ENCODE data around the gene PITPNM3.

Gene PITPNM3

GRCh38 chr17:6477831-6478383 lies 78.4 kb downstream of the PITPNM3 start:
- H3K79me2 ChIP-seq (ENCODE audit: control insufficient read depth, insufficient read depth, low read length, unreplicated experiment) = no peaks in the 10 kb centered on the region
- H3K4me1 ChIP-seq (ENCODE audit: control insufficient read depth, insufficient read depth, low read length, unreplicated experiment) = peaks cover 2% of the 10 kb centered on the region
- no peak overlapping the region for H3K27ac ChIP-seq (ENCODE audit: low read depth, low read length)
- no peak overlapping the region for H3K4me3 ChIP-seq (ENCODE audit: low read depth, low read length)
- H2AFZ ChIP-seq (ENCODE audit: low read length, unreplicated experiment) = no peak overlapping the region
- peaks cover 3% of the 10 kb centered on the region; the same call in 1 of the 2 replicates for H3K27me3 ChIP-seq (ENCODE audit: insufficient read depth, low read length)
- no peaks in the 10 kb centered on the region for H3K36me3 ChIP-seq (ENCODE audit: insufficient read depth, low read length)

GRCh38 chr17:6476810-6477179 lies 79.6 kb downstream of the PITPNM3 start:
- no peak overlapping the region for H3K4me3 ChIP-seq (ENCODE audit: low read depth, low read length)
- H2AFZ ChIP-seq (ENCODE audit: low read length, unreplicated experiment) = no peak overlapping the region
- no peak overlapping the region for H3K27ac ChIP-seq (ENCODE audit: low read depth, low read length)
- peaks cover 3% of the 10 kb centered on the region; the same call in 1 of the 2 replicates for H3K27me3 ChIP-seq (ENCODE audit: insufficient read depth, low read length)
- peaks cover 6% of the 10 kb centered on the region for H3K4me1 ChIP-seq (ENCODE audit: control insufficient read depth, insufficient read depth, low read length, unreplicated experiment)
- no peaks in the 10 kb centered on the region for H3K36me3 ChIP-seq (ENCODE audit: insufficient read depth, low read length)
- H3K79me2 ChIP-seq (ENCODE audit: control insufficient read depth, insufficient read depth, low read length, unreplicated experiment) = no peaks in the 10 kb centered on the region

GRCh38 chr17:6476076-6476809 lies 80.1 kb downstream of the PITPNM3 start:
- H3K4me3 ChIP-seq (ENCODE audit: low read depth, low read length) = no peak overlapping the region

GRCh38 chr17:6475411-6475810 lies 80.9 kb downstream of the PITPNM3 start:
- no peak overlapping the region for H3K27ac ChIP-seq (ENCODE audit: low read depth, low read length)
- H3K36me3 ChIP-seq (ENCODE audit: insufficient read depth, low read length) = no peaks in the 10 kb centered on the region
- H3K4me3 ChIP-seq (ENCODE audit: low read depth, low read length) = no peak overlapping the region
- H3K79me2 ChIP-seq (ENCODE audit: control insufficient read depth, insufficient read depth, low read length, unreplicated experiment) = no peaks in the 10 kb centered on the region
- no peaks in the 10 kb centered on the region for H3K27me3 ChIP-seq (ENCODE audit: insufficient read depth, low read length)
- H2AFZ ChIP-seq (ENCODE audit: low read length, unreplicated experiment) = no peak overlapping the region
- H3K4me1 ChIP-seq (ENCODE audit: control insufficient read depth, insufficient read depth, low read length, unreplicated experiment) = peaks cover 18% of the 10 kb centered on the region

More at GRCh38 chr17:6476076-6476809, 80.1 kb downstream of the PITPNM3 start:
- Histone ChIP-seq H3K27me3 (ENCODE audit: insufficient read depth, low read length) (peaks cover 3% of the 10 kb centered on the region; the same call in 1 of the 2 replicates), H2AFZ (ENCODE audit: low read length, unreplicated experiment) (no peak overlapping the region), H3K27ac (ENCODE audit: low read depth, low read length) (no peak overlapping the region), H3K4me1 (ENCODE audit: control insufficient read depth, insufficient read depth, low read length, unreplicated experiment) (peaks cover 12% of the 10 kb centered on the region), H3K79me2 (ENCODE audit: control insufficient read depth, insufficient read depth, low read length, unreplicated experiment) (no peaks in the 10 kb centered on the region), H3K36me3 (ENCODE audit: insufficient read depth, low read length) (no peaks in the 10 kb centered on the region)

- Histone ChIP-seq H3K4me1 (ENCODE audit: control insufficient read depth, insufficient read depth, low read length, unreplicated experiment) (peaks cover 18% of the 10 kb centered on the region), H2AFZ (ENCODE audit: low read length, unreplicated experiment) (no peak overlapping the region), H3K4me3 (ENCODE audit: low read depth, low read length) (no peak overlapping the region), H3K36me3 (ENCODE audit: insufficient read depth, low read length) (no peaks in the 10 kb centered on the region), H3K27me3 (ENCODE audit: insufficient read depth, low read length) (no peaks in the 10 kb centered on the region), H3K79me2 (ENCODE audit: control insufficient read depth, insufficient read depth, low read length, unreplicated experiment) (no peaks in the 10 kb centered on the region), H3K27ac (ENCODE audit: low read depth, low read length) (no peak overlapping the region)
These were observed 81.4 kb downstream of the PITPNM3 start for GRCh38 chr17:6474906-6475305.

- Histone ChIP-seq H3K79me2 (ENCODE audit: control insufficient read depth, insufficient read depth, low read length, unreplicated experiment) (no peaks in the 10 kb centered on the region), H2AFZ (ENCODE audit: low read length, unreplicated experiment) (no peak overlapping the region), H3K27ac (ENCODE audit: low read depth, low read length) (no peak overlapping the region), H3K36me3 (ENCODE audit: insufficient read depth, low read length) (no peaks in the 10 kb centered on the region), H3K4me3 (ENCODE audit: low read depth, low read length) (no peak overlapping the region), H3K27me3 (ENCODE audit: insufficient read depth, low read length) (no peaks in the 10 kb centered on the region), H3K4me1 (ENCODE audit: control insufficient read depth, insufficient read depth, low read length, unreplicated experiment) (peaks cover 18% of the 10 kb centered on the region)
These were observed 82.0 kb downstream of the PITPNM3 start for GRCh38 chr17:6474376-6474775.

- Histone ChIP-seq H3K79me2 (ENCODE audit: control insufficient read depth, insufficient read depth, low read length, unreplicated experiment) (no peaks in the 10 kb centered on the region), H3K27ac (ENCODE audit: low read depth, low read length) (no peak overlapping the region), H3K4me1 (ENCODE audit: control insufficient read depth, insufficient read depth, low read length, unreplicated experiment) (peaks cover 18% of the 10 kb centered on the region), H3K4me3 (ENCODE audit: low read depth, low read length) (no peak overlapping the region), H2AFZ (ENCODE audit: low read length, unreplicated experiment) (no peak overlapping the region), H3K27me3 (ENCODE audit: insufficient read depth, low read length) (no peaks in the 10 kb centered on the region), H3K36me3 (ENCODE audit: insufficient read depth, low read length) (no peaks in the 10 kb centered on the region)
These were observed 83.1 kb downstream of the PITPNM3 start for GRCh38 chr17:6473128-6473767.

GRCh38 chr17:6472517-6472916 lies 83.8 kb downstream of the PITPNM3 start:
- Histone ChIP-seq H2AFZ (ENCODE audit: low read length, unreplicated experiment) (no peak overlapping the region), H3K27ac (ENCODE audit: low read depth, low read length) (no peak overlapping the region), H3K36me3 (ENCODE audit: insufficient read depth, low read length) (no peaks in the 10 kb centered on the region), H3K4me3 (ENCODE audit: low read depth, low read length) (no peak overlapping the region), H3K79me2 (ENCODE audit: control insufficient read depth, insufficient read depth, low read length, unreplicated experiment) (no peaks in the 10 kb centered on the region), H3K4me1 (ENCODE audit: control insufficient read depth, insufficient read depth, low read length, unreplicated experiment) (peaks cover 18% of the 10 kb centered on the region), H3K27me3 (ENCODE audit: insufficient read depth, low read length) (no peaks in the 10 kb centered on the region)

GRCh38 chr17:6471531-6472465 lies 84.6 kb downstream of the PITPNM3 start:
- no peak overlapping the region for H2AFZ ChIP-seq (ENCODE audit: low read length, unreplicated experiment)
- no peaks in the 10 kb centered on the region for H3K27me3 ChIP-seq (ENCODE audit: insufficient read depth, low read length)
- H3K79me2 ChIP-seq (ENCODE audit: control insufficient read depth, insufficient read depth, low read length, unreplicated experiment) = no peaks in the 10 kb centered on the region
- H3K4me3 ChIP-seq (ENCODE audit: low read depth, low read length) = no peak overlapping the region
- H3K4me1 ChIP-seq (ENCODE audit: control insufficient read depth, insufficient read depth, low read length, unreplicated experiment) = peaks cover 18% of the 10 kb centered on the region
- H3K27ac ChIP-seq (ENCODE audit: low read depth, low read length) = no peak overlapping the region
- no peaks in the 10 kb centered on the region for H3K36me3 ChIP-seq (ENCODE audit: insufficient read depth, low read length)

GRCh38 chr17:6470751-6471521 lies 85.4 kb downstream of the PITPNM3 start:
- Histone ChIP-seq H3K27me3 (ENCODE audit: insufficient read depth, low read length) (no peaks in the 10 kb centered on the region), H3K36me3 (ENCODE audit: insufficient read depth, low read length) (no peaks in the 10 kb centered on the region), H3K4me3 (ENCODE audit: low read depth, low read length) (no peak overlapping the region), H3K4me1 (ENCODE audit: control insufficient read depth, insufficient read depth, low read length, unreplicated experiment) (peaks cover 18% of the 10 kb centered on the region), H3K79me2 (ENCODE audit: control insufficient read depth, insufficient read depth, low read length, unreplicated experiment) (no peaks in the 10 kb centered on the region), H2AFZ (ENCODE audit: low read length, unreplicated experiment) (no peak overlapping the region), H3K27ac (ENCODE audit: low read depth, low read length) (no peak overlapping the region)
